Measurements from ENCODE around the gene OPRPN.

OPRPN gene

DNA sequence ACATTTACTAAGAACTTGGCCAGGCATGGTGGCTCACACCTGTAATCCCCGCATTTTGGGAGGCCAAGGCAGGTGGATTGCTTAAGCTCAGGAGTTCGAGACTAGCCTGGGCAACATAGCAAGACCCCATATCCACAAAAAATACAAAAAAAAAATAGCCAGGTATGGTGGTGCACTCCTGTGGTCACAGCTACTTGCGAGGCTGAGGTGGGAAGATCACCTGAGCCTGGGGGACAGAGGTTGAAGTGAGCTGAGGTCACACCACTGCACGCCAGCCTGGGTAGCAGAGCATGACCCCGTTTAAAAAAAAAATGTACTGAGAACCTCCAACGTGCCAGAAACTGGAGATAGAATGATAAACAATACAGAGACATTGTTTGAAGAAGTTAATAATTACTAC lies 8.0 kb downstream of the OPRPN start:
- TF ChIP-seq, protein P1, sequence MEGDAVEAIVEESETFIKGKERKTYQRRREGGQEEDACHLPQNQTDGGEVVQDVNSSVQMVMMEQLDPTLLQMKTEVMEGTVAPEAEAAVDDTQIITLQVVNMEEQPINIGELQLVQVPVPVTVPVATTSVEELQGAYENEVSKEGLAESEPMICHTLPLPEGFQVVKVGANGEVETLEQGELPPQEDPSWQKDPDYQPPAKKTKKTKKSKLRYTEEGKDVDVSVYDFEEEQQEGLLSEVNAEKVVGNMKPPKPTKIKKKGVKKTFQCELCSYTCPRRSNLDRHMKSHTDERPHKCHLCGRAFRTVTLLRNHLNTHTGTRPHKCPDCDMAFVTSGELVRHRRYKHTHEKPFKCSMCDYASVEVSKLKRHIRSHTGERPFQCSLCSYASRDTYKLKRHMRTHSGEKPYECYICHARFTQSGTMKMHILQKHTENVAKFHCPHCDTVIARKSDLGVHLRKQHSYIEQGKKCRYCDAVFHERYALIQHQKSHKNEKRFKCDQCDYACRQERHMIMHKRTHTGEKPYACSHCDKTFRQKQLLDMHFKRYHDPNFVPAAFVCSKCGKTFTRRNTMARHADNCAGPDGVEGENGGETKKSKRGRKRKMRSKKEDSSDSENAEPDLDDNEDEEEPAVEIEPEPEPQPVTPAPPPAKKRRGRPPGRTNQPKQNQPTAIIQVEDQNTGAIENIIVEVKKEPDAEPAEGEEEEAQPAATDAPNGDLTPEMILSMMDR (IDR thresholded peaks at IDR 0.05; ENCODE audit: low read depth, low read length) = no peak
- no peak overlapping the region for H3K4me3 ChIP-seq (ENCODE audit: low read depth, low read length)

- no peak overlapping the region for H3K4me3 ChIP-seq (ENCODE audit: low read depth, low read length)
- TF ChIP-seq, protein P1 (IDR thresholded peaks at IDR 0.05; ENCODE audit: low read depth, low read length) = no peak
These were observed 27.6 kb downstream of the OPRPN start for GRCh38 chr4:70425306-70425705.

DNA sequence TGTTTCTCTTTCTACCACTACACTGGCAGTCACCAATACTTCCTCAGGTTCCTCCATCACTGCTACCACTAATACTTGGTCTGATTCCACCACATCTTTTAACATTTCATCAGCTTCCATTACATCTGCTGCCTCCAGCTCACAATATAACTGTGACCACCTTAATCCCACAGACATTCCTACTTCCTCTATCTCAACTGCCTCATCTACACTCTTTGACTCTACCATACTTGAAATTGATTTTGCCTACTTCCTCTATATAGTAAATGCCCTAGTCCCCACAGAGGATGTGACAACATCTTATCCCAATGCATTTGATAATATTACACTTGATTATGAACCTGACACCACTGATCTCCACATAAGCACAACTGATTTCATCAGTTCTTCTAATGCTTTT lies 29.0 kb downstream of the OPRPN start:
- no peak overlapping the region for H3K4me3 ChIP-seq (ENCODE audit: low read depth, low read length)
- TF ChIP-seq, protein P1 (IDR thresholded peaks at IDR 0.05; ENCODE audit: low read depth, low read length) = no peak

DNA sequence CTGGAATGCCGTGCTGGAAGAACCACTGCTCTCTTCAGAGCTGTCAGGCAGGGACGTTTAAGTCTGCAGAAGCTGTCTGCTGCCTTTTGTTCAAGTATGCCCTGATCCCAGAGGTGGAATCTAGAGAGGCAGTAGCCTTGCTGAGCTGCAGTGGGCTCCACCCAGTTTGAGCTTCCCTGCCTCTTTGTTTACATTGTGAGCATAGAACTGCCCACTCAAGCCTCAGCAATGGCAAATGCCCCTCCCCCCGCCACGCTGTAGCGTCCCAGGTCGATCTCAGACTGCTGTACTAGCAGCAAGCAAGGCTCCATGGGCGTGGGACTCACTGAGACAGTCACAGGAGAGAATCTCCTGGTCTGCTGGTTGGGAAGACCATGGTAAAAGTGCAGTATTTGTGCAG lies 39.5 kb downstream of the OPRPN start:
- TF ChIP-seq, protein P1 (IDR thresholded peaks at IDR 0.05; ENCODE audit: low read depth, low read length) = no peak
- no peak overlapping the region for H3K4me3 ChIP-seq (ENCODE audit: low read depth, low read length)

- TF ChIP-seq, protein P1 (IDR thresholded peaks at IDR 0.05; ENCODE audit: low read depth, low read length) = no peak
- H3K4me3 ChIP-seq (ENCODE audit: low read depth, low read length) = no peak overlapping the region
These were observed 44.7 kb downstream of the OPRPN start for GRCh38 chr4:70442474-70442873.

- no peak overlapping the region for H3K4me3 ChIP-seq (ENCODE audit: low read depth, low read length)
- TF ChIP-seq, protein P1 (IDR thresholded peaks at IDR 0.05; ENCODE audit: low read depth, low read length) = no peak
These were observed 45.6 kb downstream of the OPRPN start for GRCh38 chr4:70443329-70443728.

GRCh38 chr4:70449220-70449619 lies 51.5 kb downstream of the OPRPN start:
- TF ChIP-seq, protein P1 (IDR thresholded peaks at IDR 0.05; ENCODE audit: low read depth, low read length) = no peak
- H3K4me3 ChIP-seq (ENCODE audit: low read depth, low read length) = no peak overlapping the region

Data from WI38 (cell line).